SK-N-SH (cell line): Measurements from ENCODE around the gene DSTN. TPM values are rescaled to one million over a fixed set of nuclear protein-coding genes. Genes with fewer than 3 reads are reported as not detected.

ENCODE experiments used
- CTCF ChIA-PET: fragments of 300-600, 350-600 bp; formaldehyde crosslinking; extraction: SDS; loops from one replicate; lab custom pipeline; 2021; lab: Yijun Ruan, JAX
- POLR2A ChIA-PET: fragments of 350-600 bp; sonication (Branson Sonifier 250); formaldehyde crosslinking; extraction: SDS; loops from one replicate; lab custom pipeline; 2020; ENCODE audit warnings: antibody characterized with exemption, inconsistent platforms; lab: Yijun Ruan, JAX
- DNase-seq: peaks from one replicate; pipeline ENCODE4 v3.0.0; 2012
- H2AFZ ChIP-seq: fragments of 200-600 bp; sonication (generic); 2 replicates; pipeline ENCODE4 v1.8.1; 2016; ENCODE audit warnings: antibody characterized with exemption, mild to moderate bottlenecking, low read depth
- H3F3A ChIP-seq: fragments of 200-600 bp; sonication (generic); replicated peaks from 2 replicates; pipeline ENCODE3; 2016; ENCODE audit warnings: antibody characterized with exemption, mild to moderate bottlenecking; ENCODE audit not compliant: insufficient read depth
- H3K27ac ChIP-seq, 2 experiments: fragments of 200-500 bp in 1 of 2; fragments of 200-600 bp in 1 of 2; sonication (Bioruptor generic) in 1 of 2; sonication (generic), shearing (Covaris generic) in 1 of 2; 2 replicates each; pipeline versions ENCODE4 v1.5.1 to v1.6.1; 2014 to 2016; ENCODE audit warnings: low read depth in 2 of 2, inconsistent platforms in 1 of 2, low read length in 1 of 2, mild to moderate bottlenecking in 1 of 2, mixed read lengths in 1 of 2
- H3K27me3 ChIP-seq: fragments of 200-600 bp; sonication (generic), shearing (Covaris generic); 2 replicates; pipeline ENCODE4 v1.6.1; 2016; ENCODE audit warnings: mixed run types; ENCODE audit not compliant: insufficient read depth
- H3K36me3 ChIP-seq, 2 experiments: fragments of 200-500 bp in 1 of 2; fragments of 200-600 bp in 1 of 2; sonication (Bioruptor generic) in 1 of 2; sonication (generic) in 1 of 2; replicated peaks in 1 of 2; 2 replicates each; pipeline versions ENCODE3 to v1.5.1; 2014 to 2016; ENCODE audit warnings: low read length in 1 of 2, mild to moderate bottlenecking in 1 of 2; ENCODE audit not compliant: insufficient read depth in 2 of 2, control insufficient read depth in 1 of 2
- H3K4me1 ChIP-seq, 2 experiments: fragments of 200-500 bp in 1 of 2; fragments of 200-600 bp in 1 of 2; sonication (Bioruptor generic) in 1 of 2; sonication (generic), shearing (Covaris generic) in 1 of 2; 2 replicates each; pipeline versions ENCODE4 v1.5.1 to v1.6.1; 2014 to 2016; ENCODE audit warnings: low read depth in 1 of 2, low read length in 1 of 2, mixed run types in 1 of 2; ENCODE audit not compliant: insufficient read depth in 2 of 2, control insufficient read depth in 1 of 2
- H3K4me2 ChIP-seq: fragments of 200-600 bp; sonication (generic), shearing (Covaris generic); 2 replicates; pipeline ENCODE4 v1.6.1; 2017; ENCODE audit warnings: mixed run types
- H3K4me3 ChIP-seq, 2 experiments: fragments of 200-500 bp in 1 of 2; fragments of 200-600 bp in 1 of 2; sonication (Bioruptor generic) in 1 of 2; sonication (generic), shearing (Covaris generic) in 1 of 2; 2 replicates each; pipeline versions ENCODE4 v1.5.1 to v1.8.1; 2014 to 2016; ENCODE audit warnings: low read depth in 2 of 2, inconsistent platforms in 1 of 2, low read length in 1 of 2, mild to moderate bottlenecking in 1 of 2, mixed read lengths in 1 of 2, moderate library complexity in 1 of 2
- H3K79me2 ChIP-seq: fragments of 200-600 bp; sonication (generic); 2 replicates; pipeline ENCODE4 v1.8.1; 2017; ENCODE audit warnings: mild to moderate bottlenecking; ENCODE audit not compliant: insufficient read depth
- H3K9ac ChIP-seq: fragments of 200-600 bp; sonication (generic); 2 replicates; pipeline ENCODE4 v1.6.1; 2017; ENCODE audit warnings: mixed run types
- H3K9me2 ChIP-seq: fragments of 200-600 bp; sonication (generic); 2 replicates; pipeline ENCODE4 v1.6.1; 2017; ENCODE audit warnings: mixed run types
- H3K9me3 ChIP-seq: fragments of 200-600 bp; sonication (generic); 2 replicates; pipeline ENCODE4 v1.6.1; 2017; ENCODE audit warnings: mixed run types, mild to moderate bottlenecking, moderate library complexity
- H4K20me1 ChIP-seq: fragments of 200-600 bp; sonication (generic); 2 replicates; pipeline ENCODE4 v1.6.1; 2017; ENCODE audit warnings: mild to moderate bottlenecking, mixed run types; ENCODE audit not compliant: insufficient read depth
- CHD2 ChIP-seq: fragments of 150-350 bp; IDR thresholded peaks from 2 replicates; pipeline ENCODE4 v1.6.1; 2018; ENCODE audit warnings: low read length; ENCODE audit not compliant: partially characterized antibody
- ELF1 ChIP-seq: IDR thresholded peaks from 2 replicates; pipeline ENCODE4 v1.4.0; 2012
- EP300 ChIP-seq, 2 experiments: IDR thresholded peaks; 2 replicates each; pipeline versions ENCODE4 v1.4.0 to v1.6.1; 2012; ENCODE audit warnings: borderline replicate concordance in 1 of 2, low read depth in 1 of 2, low read length in 1 of 2
- EZH2phosphoT487 ChIP-seq: fragments of 200-600 bp; sonication (generic); IDR thresholded peaks from 2 replicates; pipeline ENCODE4 v1.6.1; 2017; ENCODE audit warnings: low read depth, mixed run types, mild to moderate bottlenecking, antibody characterized with exemption, moderate library complexity, borderline replicate concordance
- FOSL2 ChIP-seq: IDR thresholded peaks from 2 replicates; pipeline ENCODE4 v1.4.0; 2012; ENCODE audit warnings: low read depth, mild to moderate bottlenecking, moderate library complexity, borderline replicate concordance
- FOXM1 ChIP-seq: IDR thresholded peaks from 2 replicates; pipeline ENCODE4 v1.4.0; 2012; ENCODE audit warnings: low read depth, mild to moderate bottlenecking
- GATA2 ChIP-seq: sonication (generic); formaldehyde crosslinking; IDR thresholded peaks from 2 replicates; pipeline ENCODE4 v1.5.0; 2020; ENCODE audit warnings: mild to moderate bottlenecking, missing genetic modification reagents
- JUND ChIP-seq: IDR thresholded peaks from 2 replicates; pipeline ENCODE4 v1.4.0; 2012
- MEF2A ChIP-seq: IDR thresholded peaks from 2 replicates; pipeline ENCODE4 v1.4.0; 2012; ENCODE audit warnings: low read depth, borderline replicate concordance
- MXI1 ChIP-seq: IDR thresholded peaks from 2 replicates; pipeline ENCODE4 v1.6.1; 2012; ENCODE audit warnings: mild to moderate bottlenecking, low read depth, low read length, improper control_type of control experiment
- POLR2AphosphoS5 ChIP-seq: IDR thresholded peaks from 2 replicates; pipeline ENCODE4 v1.6.1; 2012; ENCODE audit warnings: low read depth, low read length
- RAD21 ChIP-seq: IDR thresholded peaks from 2 replicates; pipeline ENCODE4 v1.6.1; 2012; ENCODE audit warnings: mild to moderate bottlenecking, low read length
- RCOR1 ChIP-seq: fragments of 150-350 bp; IDR thresholded peaks from 2 replicates; pipeline ENCODE4 v1.6.1; 2017; ENCODE audit warnings: antibody characterized with exemption, low read length
- RFX5 ChIP-seq: IDR thresholded peaks from 2 replicates; pipeline ENCODE4 v1.6.1; 2012; ENCODE audit warnings: mild to moderate bottlenecking, improper control_type of control experiment, low read length
- TAF1 ChIP-seq: IDR thresholded peaks from 2 replicates; pipeline ENCODE4 v1.6.1; 2012; ENCODE audit warnings: low read depth, mild to moderate bottlenecking, low read length, moderate library complexity, borderline replicate concordance
- TCF12 ChIP-seq: IDR thresholded peaks from 2 replicates; pipeline ENCODE4 v1.4.0; 2012
- YY1 ChIP-seq: IDR thresholded peaks from 2 replicates; pipeline ENCODE4 v1.4.0; 2012; ENCODE audit warnings: low read depth, mild to moderate bottlenecking
- WGBS: methylation state at CpG from one replicate; pipeline ENCODE4 v1.1.6; 2017; ENCODE audit warnings: low lambda C conversion rate; 5-methylcytosine and 5-hydroxymethylcytosine counted together
- polyA plus RNA-seq, 3 experiments: library from polyadenylated mRNA; depleted of rRNA; stranded (reverse); fragments of >200 nt; gene quantifications; 2 replicates each; pipeline ENCODE4 v1.2.3, GENCODE V29; 2012
- TF ChIP-seq, protein P1 (sequence below): IDR thresholded peaks from 2 replicates; pipeline ENCODE4 v1.4.0; 2012; ENCODE audit warnings: low read depth, borderline replicate concordance
- TF ChIP-seq, protein P2 (sequence below): IDR thresholded peaks from 2 replicates; pipeline ENCODE4 v1.4.0; 2012; ENCODE audit warnings: low read depth, borderline replicate concordance
- TF ChIP-seq, protein P3 (sequence below): fragments of 150-350 bp; IDR thresholded peaks from 2 replicates; pipeline ENCODE4 v1.6.1; 2016; ENCODE audit warnings: mild to moderate bottlenecking, low read depth, low read length
- TF ChIP-seq, protein P4 (sequence below): IDR thresholded peaks from 2 replicates; pipeline ENCODE4; 2012

DSTN gene
- polyA plus RNA-seq, 1 of the 3 experiments (the other 2 are of a cell fraction), result 167 TPM

DNA sequence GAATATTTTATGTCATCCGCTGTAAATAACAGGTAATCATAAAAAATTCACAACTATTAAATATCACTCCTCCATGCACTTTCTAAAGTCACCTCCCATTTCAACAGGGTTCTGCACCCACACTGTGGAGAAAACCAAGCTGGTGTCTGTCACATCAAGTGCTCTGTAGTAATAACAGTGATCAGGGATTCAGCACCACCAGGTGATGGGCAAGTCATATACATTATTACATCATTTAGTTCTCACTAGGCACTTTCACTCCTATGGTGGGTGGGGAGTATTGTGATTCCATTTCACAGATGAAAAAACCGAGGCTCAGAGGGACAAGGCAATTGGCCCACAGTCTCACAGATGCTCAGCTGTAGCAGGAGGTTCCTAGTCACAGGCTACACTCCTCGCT is 47.3 kb upstream of the DSTN start:
- TF ChIP-seq JUND, result no peak
- TF ChIP-seq MEF2A, result no peak
- TF ChIP-seq EP300 (IDR thresholded peaks at IDR 0.05; ENCODE audit: borderline replicate concordance in 1 of 2, low read depth in 1 of 2, low read length in 1 of 2), result no peak
- TF ChIP-seq FOXM1, result no peak
- TF ChIP-seq, protein P1, sequence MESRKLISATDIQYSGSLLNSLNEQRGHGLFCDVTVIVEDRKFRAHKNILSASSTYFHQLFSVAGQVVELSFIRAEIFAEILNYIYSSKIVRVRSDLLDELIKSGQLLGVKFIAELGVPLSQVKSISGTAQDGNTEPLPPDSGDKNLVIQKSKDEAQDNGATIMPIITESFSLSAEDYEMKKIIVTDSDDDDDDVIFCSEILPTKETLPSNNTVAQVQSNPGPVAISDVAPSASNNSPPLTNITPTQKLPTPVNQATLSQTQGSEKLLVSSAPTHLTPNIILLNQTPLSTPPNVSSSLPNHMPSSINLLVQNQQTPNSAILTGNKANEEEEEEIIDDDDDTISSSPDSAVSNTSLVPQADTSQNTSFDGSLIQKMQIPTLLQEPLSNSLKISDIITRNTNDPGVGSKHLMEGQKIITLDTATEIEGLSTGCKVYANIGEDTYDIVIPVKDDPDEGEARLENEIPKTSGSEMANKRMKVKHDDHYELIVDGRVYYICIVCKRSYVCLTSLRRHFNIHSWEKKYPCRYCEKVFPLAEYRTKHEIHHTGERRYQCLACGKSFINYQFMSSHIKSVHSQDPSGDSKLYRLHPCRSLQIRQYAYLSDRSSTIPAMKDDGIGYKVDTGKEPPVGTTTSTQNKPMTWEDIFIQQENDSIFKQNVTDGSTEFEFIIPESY, result no peak
- no peak for TF ChIP-seq TAF1
- no peak for TF ChIP-seq RAD21
- TF ChIP-seq RCOR1, result no peak
- TF ChIP-seq MXI1, result no peak
- no peak for TF ChIP-seq TCF12
- TF ChIP-seq YY1, result no peak
- TF ChIP-seq, protein P2, sequence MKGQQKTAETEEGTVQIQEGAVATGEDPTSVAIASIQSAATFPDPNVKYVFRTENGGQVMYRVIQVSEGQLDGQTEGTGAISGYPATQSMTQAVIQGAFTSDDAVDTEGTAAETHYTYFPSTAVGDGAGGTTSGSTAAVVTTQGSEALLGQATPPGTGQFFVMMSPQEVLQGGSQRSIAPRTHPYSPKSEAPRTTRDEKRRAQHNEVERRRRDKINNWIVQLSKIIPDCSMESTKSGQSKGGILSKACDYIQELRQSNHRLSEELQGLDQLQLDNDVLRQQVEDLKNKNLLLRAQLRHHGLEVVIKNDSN, result no peak
- TF ChIP-seq CHD2, result no peak
- no peak overlapping the region for H3K4me3 ChIP-seq
- H3F3A ChIP-seq, result no peaks in the 10 kb centered on the region
- CTCF ChIA-PET, result interaction anchor here (1.4 to 2.0 kb wide), 2 partner anchors 12 to 14 kb away, joined by 4 to 6 read pairs; no protein-coding TSS in a partner anchor
- no peaks in the 10 kb centered on the region for H4K20me1 ChIP-seq
- H3K9me2 ChIP-seq, result no peaks in the 10 kb centered on the region
- H3K9ac ChIP-seq, result no peak overlapping the region
- H3K27me3 ChIP-seq, result no peaks in the 10 kb centered on the region
- H3K79me2 ChIP-seq, result no peaks in the 10 kb centered on the region
- H3K4me2 ChIP-seq, result no peak overlapping the region
- H3K9me3 ChIP-seq, result no peaks in the 10 kb centered on the region
- no peaks in the 10 kb centered on the region for H3K36me3 ChIP-seq
- H3K4me1 ChIP-seq, result peaks cover 0 to 3% of the 10 kb centered on the region in 2 experiments; a peak in 1 of 4 replicates
- no peak overlapping the region for H2AFZ ChIP-seq
- WGBS, result 56% methylated on average over 3 of the region's 3 CpGs
- POLR2A ChIA-PET, result no interaction called here
- no peak overlapping the region for H3K27ac ChIP-seq
- DNase-seq, result no peak

DNA sequence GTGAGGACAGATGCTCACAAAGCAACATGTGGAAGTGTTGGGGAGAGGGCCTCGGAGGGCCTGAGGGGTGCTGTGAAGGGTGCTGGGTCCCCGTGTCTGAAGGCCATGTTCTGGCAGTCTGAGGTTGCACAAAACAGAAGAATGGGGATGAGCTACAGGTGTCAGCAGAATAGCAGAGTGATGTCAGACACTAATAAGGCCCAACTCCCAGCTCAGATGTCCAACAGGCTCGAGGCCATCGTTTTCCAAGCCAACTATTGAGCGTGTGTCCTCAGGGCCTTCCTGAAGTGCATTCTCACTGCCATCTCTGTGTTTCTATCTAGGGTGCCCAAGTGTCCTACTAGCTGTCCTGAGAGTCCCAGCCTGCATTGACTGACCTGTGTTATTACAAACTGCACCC is 46.5 kb upstream of the DSTN start:
- Histone ChIP-seq H3K4me2 (no peak overlapping the region), H2AFZ (no peak overlapping the region), H3K9me3 (no peaks in the 10 kb centered on the region), H3K4me1 (peaks cover 0 to 3% of the 10 kb centered on the region in 2 experiments; a peak in 1 of 4 replicates), H3K4me3 (no peak overlapping the region), H3K79me2 (no peaks in the 10 kb centered on the region), H3K36me3 (no peaks in the 10 kb centered on the region), H3K27me3 (no peaks in the 10 kb centered on the region), H3K9me2 (no peaks in the 10 kb centered on the region), H3K9ac (no peak overlapping the region), H3F3A (no peaks in the 10 kb centered on the region), H4K20me1 (no peaks in the 10 kb centered on the region), H3K27ac (no peak overlapping the region)
- 36% methylated on average over 2 of the region's 5 CpGs for WGBS
- ChIA-PET CTCF (interaction anchor here (0.6 to 2.0 kb wide), 3 partner anchors 13 to 415 kb away, joined by 3 to 6 read pairs (median 4); no protein-coding TSS in a partner anchor), POLR2A (no interaction called here)
- TF ChIP-seq FOSL2 (no peak), TAF1 (no peak), EP300 (IDR thresholded peaks at IDR 0.05; ENCODE audit: borderline replicate concordance in 1 of 2, low read depth in 1 of 2, low read length in 1 of 2) (no peak), ELF1 (no peak), TCF12 (no peak), POLR2AphosphoS5 (no peak), RFX5 (no peak), GATA2 (CRISPR knock-in tag) (no peak), RCOR1 (no peak), EZH2phosphoT487 (no peak)
- TF ChIP-seq, protein P3, sequence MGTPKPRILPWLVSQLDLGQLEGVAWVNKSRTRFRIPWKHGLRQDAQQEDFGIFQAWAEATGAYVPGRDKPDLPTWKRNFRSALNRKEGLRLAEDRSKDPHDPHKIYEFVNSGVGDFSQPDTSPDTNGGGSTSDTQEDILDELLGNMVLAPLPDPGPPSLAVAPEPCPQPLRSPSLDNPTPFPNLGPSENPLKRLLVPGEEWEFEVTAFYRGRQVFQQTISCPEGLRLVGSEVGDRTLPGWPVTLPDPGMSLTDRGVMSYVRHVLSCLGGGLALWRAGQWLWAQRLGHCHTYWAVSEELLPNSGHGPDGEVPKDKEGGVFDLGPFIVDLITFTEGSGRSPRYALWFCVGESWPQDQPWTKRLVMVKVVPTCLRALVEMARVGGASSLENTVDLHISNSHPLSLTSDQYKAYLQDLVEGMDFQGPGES, result no peak
- TF ChIP-seq, protein P4, sequence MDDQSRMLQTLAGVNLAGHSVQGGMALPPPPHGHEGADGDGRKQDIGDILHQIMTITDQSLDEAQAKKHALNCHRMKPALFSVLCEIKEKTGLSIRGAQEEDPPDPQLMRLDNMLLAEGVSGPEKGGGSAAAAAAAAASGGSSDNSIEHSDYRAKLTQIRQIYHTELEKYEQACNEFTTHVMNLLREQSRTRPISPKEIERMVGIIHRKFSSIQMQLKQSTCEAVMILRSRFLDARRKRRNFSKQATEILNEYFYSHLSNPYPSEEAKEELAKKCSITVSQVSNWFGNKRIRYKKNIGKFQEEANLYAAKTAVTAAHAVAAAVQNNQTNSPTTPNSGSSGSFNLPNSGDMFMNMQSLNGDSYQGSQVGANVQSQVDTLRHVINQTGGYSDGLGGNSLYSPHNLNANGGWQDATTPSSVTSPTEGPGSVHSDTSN, result no peak
- DNase-seq, result no peak
